OCI-LY1 (cell line): Measurements from ENCODE around the gene LRRC2.

Source experiments
- H2AFZ ChIP-seq: fragments of 200-600 bp; sonication (generic), shearing (Covaris generic); 2 replicates; pipeline ENCODE4 v1.6.0; 2014; ENCODE audit warnings: antibody characterized with exemption, mild to moderate bottlenecking, low read length
- H3F3A ChIP-seq: fragments of 200-600 bp; sonication (generic), shearing (Covaris generic); 2 replicates; pipeline ENCODE4 v1.6.0; 2014; ENCODE audit warnings: mild to moderate bottlenecking, antibody characterized with exemption, low read length, moderate library complexity; ENCODE audit not compliant: insufficient read depth
- H3K27ac ChIP-seq: fragments of 200-600 bp; sonication (generic); 2 replicates; pipeline ENCODE4 v1.5.1; 2014; ENCODE audit warnings: low read length, mixed run types, mild to moderate bottlenecking, low read depth; ENCODE audit not compliant: poor library complexity, severe bottlenecking
- H3K27me3 ChIP-seq: fragments of 200-600 bp; sonication (generic); 2 replicates; pipeline ENCODE4 v1.6.0; 2014; ENCODE audit warnings: antibody characterized with exemption, mild to moderate bottlenecking, low read length, moderate library complexity; ENCODE audit not compliant: insufficient read depth
- H3K36me3 ChIP-seq: fragments of 200-600 bp; sonication (generic); 2 replicates; pipeline ENCODE4 v1.6.1; 2014; ENCODE audit warnings: mild to moderate bottlenecking, antibody characterized with exemption, low read length, moderate library complexity, mixed read lengths; ENCODE audit not compliant: insufficient read depth
- H3K4me1 ChIP-seq: fragments of 200-600 bp; sonication (generic); 2 replicates; pipeline ENCODE4 v1.5.1; 2014; ENCODE audit warnings: mild to moderate bottlenecking, low read length, moderate library complexity; ENCODE audit not compliant: insufficient read depth, severe bottlenecking
- H3K4me2 ChIP-seq: fragments of 200-600 bp; sonication (generic), shearing (Covaris generic); 2 replicates; pipeline ENCODE4 v1.6.1; 2014; ENCODE audit warnings: low read length
- H3K4me3 ChIP-seq: fragments of 200-600 bp; sonication (generic); 2 replicates; pipeline ENCODE4 v1.5.1; 2014; ENCODE audit warnings: low read length, low read depth, mild to moderate bottlenecking, mixed read lengths; ENCODE audit not compliant: poor library complexity, severe bottlenecking
- H3K79me2 ChIP-seq: fragments of 200-600 bp; shearing (Covaris generic); 2 replicates; pipeline ENCODE4 v1.6.1; 2016; ENCODE audit warnings: mixed run types, low read length, mixed read lengths; ENCODE audit not compliant: insufficient read depth
- H3K9ac ChIP-seq: fragments of 200-600 bp; sonication (generic), shearing (Covaris generic); 2 replicates; pipeline ENCODE4 v1.6.1; 2014; ENCODE audit warnings: mild to moderate bottlenecking, low read length, mixed read lengths
- H3K9me2 ChIP-seq: fragments of 200-600 bp; sonication (generic), shearing (Covaris generic); 2 replicates; pipeline ENCODE4 v1.6.1; 2014; ENCODE audit warnings: low read depth, mild to moderate bottlenecking, low read length, mixed read lengths
- H3K9me3 ChIP-seq: fragments of 200-600 bp; shearing (Covaris generic); 2 replicates; pipeline ENCODE4 v1.6.1; 2014; ENCODE audit warnings: low read length, mixed read lengths
- H4K20me1 ChIP-seq: fragments of 200-600 bp; sonication (generic), shearing (Covaris generic); 2 replicates; pipeline ENCODE4 v1.6.0; 2016; ENCODE audit warnings: mild to moderate bottlenecking, low read length; ENCODE audit not compliant: insufficient read depth
- CTCF ChIP-seq: fragments of 200-600 bp; sonication (generic), shearing (Covaris generic); IDR thresholded peaks from 2 replicates; pipeline ENCODE4 v1.5.1; 2017; ENCODE audit warnings: mild to moderate bottlenecking, antibody characterized with exemption, low read length, moderate library complexity, mixed read lengths
- EZH2 ChIP-seq: fragments of 200-600 bp; sonication (generic), shearing (Covaris generic); IDR thresholded peaks from 2 replicates; pipeline ENCODE4 v1.8.0; 2017; ENCODE audit warnings: borderline replicate concordance, mixed run types, mild to moderate bottlenecking, antibody characterized with exemption, low read length, moderate library complexity, mixed read lengths

The LRRC2 gene

GRCh38 chr3:46574881-46575576 is 8.9 kb upstream of the LRRC2 start:
- TF ChIP-seq CTCF (no peak), EZH2 (no peak)
- no peaks in the 10 kb centered on the region for H3K79me2 ChIP-seq
- no peaks in the 10 kb centered on the region for H3F3A ChIP-seq
- no peaks in the 10 kb centered on the region for H3K9me3 ChIP-seq
- no peaks in the 10 kb centered on the region; the same call in 1 of the 2 replicates for H3K27me3 ChIP-seq
- H3K4me1 ChIP-seq: no peaks in the 10 kb centered on the region
- no peak overlapping the region for H3K4me3 ChIP-seq
- H4K20me1 ChIP-seq: no peaks in the 10 kb centered on the region
- H3K9ac ChIP-seq: no peak overlapping the region
- no peak overlapping the region for H2AFZ ChIP-seq
- no peak overlapping the region for H3K4me2 ChIP-seq
- H3K36me3 ChIP-seq: no peaks in the 10 kb centered on the region
- H3K27ac ChIP-seq: no peak overlapping the region
- no peaks in the 10 kb centered on the region for H3K9me2 ChIP-seq

GRCh38 chr3:46574243-46574646 is 8.1 kb upstream of the LRRC2 start:
- Histone ChIP-seq H3F3A (no peaks in the 10 kb centered on the region), H3K27ac (no peak overlapping the region), H3K4me2 (no peak overlapping the region), H3K4me1 (no peaks in the 10 kb centered on the region), H3K9ac (no peak overlapping the region), H3K9me3 (no peaks in the 10 kb centered on the region), H2AFZ (no peak overlapping the region), H3K4me3 (no peak overlapping the region), H3K79me2 (no peaks in the 10 kb centered on the region), H3K36me3 (no peaks in the 10 kb centered on the region), H3K27me3 (no peaks in the 10 kb centered on the region; the same call in 1 of the 2 replicates), H3K9me2 (no peaks in the 10 kb centered on the region), H4K20me1 (no peaks in the 10 kb centered on the region)
- TF ChIP-seq CTCF (no peak), EZH2 (no peak)

- no peak overlapping the region for H3K4me2 ChIP-seq
Measured at GRCh38 chr3:46573701-46574100, 7.6 kb upstream of the LRRC2 start.

More at GRCh38 chr3:46573701-46574100, 7.6 kb upstream of the LRRC2 start:
- Histone ChIP-seq H3K9ac (no peak overlapping the region), H3K9me2 (no peaks in the 10 kb centered on the region), H3K27me3 (no peaks in the 10 kb centered on the region; the same call in 1 of the 2 replicates), H2AFZ (no peak overlapping the region), H3K36me3 (no peaks in the 10 kb centered on the region), H3K27ac (no peak overlapping the region), H4K20me1 (no peaks in the 10 kb centered on the region), H3K79me2 (no peaks in the 10 kb centered on the region), H3F3A (no peaks in the 10 kb centered on the region), H3K4me1 (no peaks in the 10 kb centered on the region), H3K4me3 (no peak overlapping the region), H3K9me3 (no peaks in the 10 kb centered on the region)
- TF ChIP-seq CTCF (no peak), EZH2 (no peak)
